PC-3 (cell line): ENCODE results near the gene SGO2.

Experiments
- CTCF ChIP-seq: fragments of 300-600 bp; sonication (generic); conservative IDR thresholded peaks from 2 replicates; pipeline ENCODE4 v1.5.1; 2017; ENCODE audit warnings: antibody characterized with exemption, low read depth, mild to moderate bottlenecking, low read length
- EZH2 ChIP-seq: fragments of 300-600 bp; sonication (generic); IDR thresholded peaks from one replicate; pipeline ENCODE4 v1.6.1; 2017; ENCODE audit warnings: antibody characterized with exemption, mild to moderate bottlenecking, low read length; ENCODE audit not compliant: unreplicated experiment

- TF ChIP-seq CTCF (no peak), EZH2 (no peak)
These were observed 66.5 kb downstream of the SGO2 start for GRCh38 chr2:200592406-200593075.
